22Rv1 (cell line): ENCODE measurements around the gene PPP1R14B.

Experiments
- CTCF ChIP-seq: fragments of 450-650 bp; IDR thresholded peaks from 2 replicates; pipeline ENCODE4 v1.5.1; 2017; ENCODE audit warnings: mild to moderate bottlenecking
- ZFX ChIP-seq: fragments of 450-650 bp; IDR thresholded peaks from 2 replicates; pipeline ENCODE4 v1.6.1; 2017; ENCODE audit warnings: antibody characterized with exemption, borderline replicate concordance

- TF ChIP-seq CTCF (no peak), ZFX (no peak)
Observed at GRCh38 chr11:64227405-64227956, 19.3 kb downstream of the PPP1R14B start.
